Cardiac atrium fibroblast (primary cell): ENCODE results near the gene CERK. TPM values are rescaled to one million over a fixed set of nuclear protein-coding genes. Genes with fewer than 3 reads are reported as not detected.

ENCODE experiments used
- total RNA-seq: library from RNA; depleted of rRNA; stranded (reverse); fragments of >200 nt; gene quantifications from 2 replicates; pipeline ENCODE4 v1.2.3, GENCODE V29; 2015

Gene CERK, protein sequence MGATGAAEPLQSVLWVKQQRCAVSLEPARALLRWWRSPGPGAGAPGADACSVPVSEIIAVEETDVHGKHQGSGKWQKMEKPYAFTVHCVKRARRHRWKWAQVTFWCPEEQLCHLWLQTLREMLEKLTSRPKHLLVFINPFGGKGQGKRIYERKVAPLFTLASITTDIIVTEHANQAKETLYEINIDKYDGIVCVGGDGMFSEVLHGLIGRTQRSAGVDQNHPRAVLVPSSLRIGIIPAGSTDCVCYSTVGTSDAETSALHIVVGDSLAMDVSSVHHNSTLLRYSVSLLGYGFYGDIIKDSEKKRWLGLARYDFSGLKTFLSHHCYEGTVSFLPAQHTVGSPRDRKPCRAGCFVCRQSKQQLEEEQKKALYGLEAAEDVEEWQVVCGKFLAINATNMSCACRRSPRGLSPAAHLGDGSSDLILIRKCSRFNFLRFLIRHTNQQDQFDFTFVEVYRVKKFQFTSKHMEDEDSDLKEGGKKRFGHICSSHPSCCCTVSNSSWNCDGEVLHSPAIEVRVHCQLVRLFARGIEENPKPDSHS
- 20.6 and 26.0 TPM in 2 replicates for total RNA-seq

GRCh38 chr22:46737976-46738646 is at the start of gene CERK:
Gene CERK (minus strand): TSS chr22:46738252. CDS start chr22:46738148, 104 bp downstream.

DNA sequence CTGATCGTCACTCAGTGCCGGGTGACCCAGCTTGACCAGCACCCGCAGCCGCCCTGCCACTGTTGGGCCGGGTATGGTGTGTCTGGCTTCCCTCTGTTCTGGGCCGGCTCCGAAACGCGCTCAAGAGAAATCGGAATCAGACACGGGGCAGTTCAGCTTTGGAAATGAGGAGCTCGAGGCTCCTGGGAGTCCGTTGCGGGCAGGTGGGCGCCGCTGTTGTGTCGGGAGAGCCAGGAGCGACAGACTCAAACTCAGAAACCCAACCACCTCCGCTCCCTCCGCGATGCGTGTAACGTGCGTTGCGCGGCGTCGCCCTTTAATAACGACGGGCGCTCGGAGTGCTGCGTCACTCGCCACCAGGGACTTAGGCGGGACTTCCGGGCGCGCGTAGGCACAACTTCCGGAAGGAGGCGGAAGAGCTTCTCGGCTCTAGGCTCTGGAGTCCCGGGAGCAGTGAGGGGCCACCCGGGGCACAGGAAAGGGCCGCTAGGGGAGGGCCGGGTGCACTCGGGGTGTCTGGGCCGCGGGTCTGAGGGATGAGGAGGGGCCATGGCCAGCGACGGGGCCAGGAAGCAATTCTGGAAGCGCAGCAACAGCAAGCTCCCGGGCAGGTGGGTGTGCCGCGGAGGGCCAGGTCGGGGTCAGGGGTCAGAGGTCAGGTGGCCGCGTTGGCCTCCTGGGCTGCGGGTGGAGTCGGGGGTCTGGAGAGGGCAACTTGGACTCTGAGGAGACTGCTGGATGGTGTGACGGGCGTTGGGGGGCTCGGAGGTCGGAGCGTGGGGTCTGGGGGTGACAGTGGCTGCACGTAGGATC is 24.4 kb upstream of the CERK start, which contains the start of gene TBC1D22A:
TBC1D22A (plus strand) TSS at position 413 of the 813 bp plus-strand sequence; CDS start at position 550, 137 bp downstream.

Other genes with a start within 250 kb of the CERK start
- gene CELSR1, start 200.6 kb downstream of the CERK start, total RNA-seq: 2.3 and 5.5 TPM in 2 replicates
- 8.3 and 8.6 TPM in 2 replicates for gene GRAMD4, start 117.9 kb downstream of the CERK start, total RNA-seq
- 20.1 and 24.0 TPM in 2 replicates for gene TBC1D22A, start 24.4 kb upstream of the CERK start, total RNA-seq